GM20000 (cell line): ENCODE data around the gene AKAP1.
"Not testable (repeated sequence)": the region's sequence is repeated elsewhere in the genome, so short reads cannot be mapped to it uniquely, and the experiment has no call there.

Source experiments
- DNase-seq: peaks from one replicate; pipeline ENCODE4 v3.0.0; 2012; ENCODE audit warnings: low spot score
- CTCF ChIP-seq: IDR thresholded peaks from 2 replicates; pipeline ENCODE4 v1.5.1; 2012; ENCODE audit warnings: mild to moderate bottlenecking, control low read depth; ENCODE audit errors: extremely low read depth, missing control alignments

AKAP1 gene

GRCh38 chr17:57096472-57097202, 11.6 kb downstream of the AKAP1 start:
- no peak for DNase-seq
- TF ChIP-seq CTCF = no peak

GRCh38 chr17:57097832-57098421, 12.9 kb downstream of the AKAP1 start:
- DNase-seq = no peak
- TF ChIP-seq CTCF = no peak

- no peak for TF ChIP-seq CTCF
- DNase-seq = peak; percentile 31
These were observed 14.1 kb downstream of the AKAP1 start for GRCh38 chr17:57099165-57099564.

DNA sequence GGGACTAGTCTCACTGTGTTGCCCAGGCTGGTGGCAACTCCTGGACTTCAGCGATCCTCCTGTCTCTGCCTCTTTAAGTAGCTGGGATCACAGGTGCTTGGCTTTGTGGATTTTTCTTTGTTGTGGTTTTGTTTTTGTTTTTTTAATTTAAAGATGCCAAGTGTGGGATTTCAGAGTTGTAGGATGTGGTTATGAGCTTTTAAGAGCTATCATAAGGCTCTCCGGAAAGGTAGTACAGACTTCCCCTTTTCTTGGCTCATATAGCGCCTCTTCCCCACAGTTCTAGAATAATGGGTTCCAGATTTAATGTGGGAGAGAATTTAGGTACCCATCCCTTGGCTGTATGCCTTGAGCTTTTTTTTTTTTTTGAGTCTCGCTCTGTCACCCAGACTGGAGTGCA, 17.1 kb downstream of the AKAP1 start:
- no peak for TF ChIP-seq CTCF
- DNase-seq = no peak

DNA sequence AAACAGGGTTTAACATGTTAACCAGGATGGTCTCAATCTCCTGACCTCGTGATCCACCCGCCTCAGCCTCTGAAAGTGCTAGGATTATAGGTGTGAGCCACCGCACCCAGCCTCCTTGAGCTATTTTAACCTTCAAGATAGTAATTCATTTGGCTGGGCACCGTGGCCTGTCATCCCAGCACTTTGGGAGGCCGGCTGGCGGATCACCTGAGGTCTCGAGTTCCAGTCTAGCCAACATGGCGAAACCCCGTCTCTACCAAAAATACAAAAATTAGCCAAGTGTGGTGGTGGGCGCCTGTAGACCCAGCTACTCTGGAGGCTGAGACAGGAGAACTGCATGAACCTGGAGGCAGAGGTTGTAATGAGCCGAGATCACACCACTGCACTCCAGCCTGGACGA, 17.6 kb downstream of the AKAP1 start:
- not testable (repeated sequence) for DNase-seq

DNA sequence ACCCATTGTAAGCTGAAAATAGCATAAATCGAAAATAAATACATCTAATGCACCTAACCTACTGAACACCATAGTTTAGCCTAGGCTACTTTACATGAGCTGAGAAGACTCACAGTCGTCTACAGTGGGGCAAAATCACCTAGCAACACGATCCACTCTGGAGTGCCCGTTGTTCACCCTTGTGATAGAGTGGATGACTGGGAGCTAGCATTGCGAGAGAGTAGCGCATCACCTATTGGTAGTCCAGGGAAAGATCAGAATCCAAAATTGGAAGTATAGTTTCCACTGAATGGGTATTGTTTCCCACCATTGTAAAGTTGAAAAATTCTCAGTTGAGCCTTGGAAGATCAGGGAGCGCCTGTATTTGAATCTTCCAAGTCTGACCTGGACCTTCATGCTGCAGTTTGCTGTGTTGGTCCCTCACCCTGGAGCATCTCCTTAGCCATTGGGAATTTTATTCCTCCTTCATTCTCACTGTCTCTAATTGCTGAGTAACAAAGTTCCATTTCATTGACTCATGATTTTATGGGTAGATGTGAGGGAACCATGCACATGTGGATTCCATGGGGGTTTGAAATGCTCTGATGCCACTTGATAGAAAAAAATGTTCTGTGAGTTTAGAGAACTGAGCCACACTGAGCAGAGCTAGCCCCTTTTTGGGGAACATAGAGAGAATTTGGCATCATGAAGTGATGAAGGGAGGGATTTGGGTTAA, 19.6 kb downstream of the AKAP1 start:
- DNase-seq = no peak
- no peak for TF ChIP-seq CTCF

- no peak for DNase-seq
- TF ChIP-seq CTCF = no peak
These were observed 20.5 kb downstream of the AKAP1 start for GRCh38 chr17:57105591-57105990.
